K562 (cell line): Measurements from ENCODE around the gene QKI.

Experiments used
- CTCF ChIP-seq, 3 experiments: IDR thresholded peaks in 2 of 3; conservative IDR thresholded peaks in 1 of 3; 2 replicates each; pipeline ENCODE4 v1.5.1; 2011 to 2012; ENCODE audit warnings: low read length in 3 of 3, mild to moderate bottlenecking in 3 of 3, control low read depth in 2 of 3, improper control_type of control experiment in 1 of 3, inconsistent platforms in 1 of 3, low read depth in 1 of 3, mixed read lengths in 1 of 3, moderate library complexity in 1 of 3; ENCODE audit not compliant: insufficient read depth in 2 of 3
- DPF2 ChIP-seq: fragments of 450-650 bp; IDR thresholded peaks from 2 replicates; pipeline ENCODE4 v1.6.1; 2016
- MCM3 ChIP-seq: fragments of 450-650 bp; IDR thresholded peaks from 2 replicates; pipeline ENCODE4 v1.6.1; 2016
- RAD21 ChIP-seq, 2 experiments: fragments of 250-450 bp in 1 of 2; fragments of 450-650 bp in 1 of 2; sonication (Bioruptor Pico) in 1 of 2; formaldehyde crosslinking in 1 of 2; IDR thresholded peaks in 1 of 2; conservative IDR thresholded peaks in 1 of 2; 2 replicates each; pipeline versions ENCODE4 v1.4.0 to v1.8.0; 2020 to 2022; ENCODE audit warnings: mild to moderate bottlenecking in 2 of 2, moderate library complexity in 1 of 2
- REST ChIP-seq, 2 experiments: fragments of 450-650 bp; formaldehyde crosslinking in 1 of 2; IDR thresholded peaks; 2 replicates each; pipeline versions ENCODE4 v1.4.0 to v1.6.1; 2014 to 2020; ENCODE audit warnings: mild to moderate bottlenecking in 2 of 2, borderline replicate concordance in 1 of 2, low read depth in 1 of 2
- SP1 ChIP-seq: sonication (generic); formaldehyde crosslinking; IDR thresholded peaks from 2 replicates; pipeline ENCODE4 v1.8.1; 2022; ENCODE audit warnings: mild to moderate bottlenecking, missing genetic modification reagents

GRCh38 chr6:163420289-163420614 is 5.7 kb downstream of the QKI start:
- TF ChIP-seq MCM3 (no peak), CTCF (IDR thresholded peaks at IDR 0.05 in 2 of 3, conservative IDR thresholded peaks at IDR 0.05 in 1 of 3; ENCODE audit: insufficient read depth in 2 of 3, low read depth in 1 of 3, low read length in 3 of 3) (no peak), SP1 (CRISPR knock-in tag) (no peak), DPF2 (no peak), REST (IDR thresholded peaks at IDR 0.05; ENCODE audit: borderline replicate concordance) (no peak), REST (CRISPR knock-in tag; IDR thresholded peaks at IDR 0.05; ENCODE audit: low read depth) (no peak), RAD21 (CRISPR knock-in tag; conservative IDR thresholded peaks at IDR 0.05 in 1 of 2, IDR thresholded peaks at IDR 0.05 in 1 of 2) (no peak)
